A549 (cell line): ENCODE data around the gene ATP1A2.

Experiments used
- BHLHE40 ChIP-seq: IDR thresholded peaks from 2 replicates; pipeline ENCODE4 v1.6.1; 2012; ENCODE audit warnings: low read depth, low read length, inconsistent platforms
- CTCF ChIP-seq: fragments of >200 bp; sonication (Bioruptor Twin); formaldehyde crosslinking; IDR thresholded peaks from 3 replicates; pipeline ENCODE4 v1.5.1; 2016
- ELK1 ChIP-seq: fragments of 150-350 bp; IDR thresholded peaks from 2 replicates; pipeline ENCODE4 v1.6.1; 2014; ENCODE audit warnings: low read depth, mild to moderate bottlenecking, low read length
- FOSB ChIP-seq: fragments of 250-450 bp; sonication (Bioruptor Pico); IDR thresholded peaks from 2 replicates; pipeline ENCODE4 v1.5.0; 2020; ENCODE audit warnings: mild to moderate bottlenecking, moderate library complexity
- NR3C1 ChIP-seq: fragments of >200 bp; sonication (Bioruptor Twin); formaldehyde crosslinking; IDR thresholded peaks from 3 replicates; pipeline ENCODE4 v1.6.1; 2017

DNA sequence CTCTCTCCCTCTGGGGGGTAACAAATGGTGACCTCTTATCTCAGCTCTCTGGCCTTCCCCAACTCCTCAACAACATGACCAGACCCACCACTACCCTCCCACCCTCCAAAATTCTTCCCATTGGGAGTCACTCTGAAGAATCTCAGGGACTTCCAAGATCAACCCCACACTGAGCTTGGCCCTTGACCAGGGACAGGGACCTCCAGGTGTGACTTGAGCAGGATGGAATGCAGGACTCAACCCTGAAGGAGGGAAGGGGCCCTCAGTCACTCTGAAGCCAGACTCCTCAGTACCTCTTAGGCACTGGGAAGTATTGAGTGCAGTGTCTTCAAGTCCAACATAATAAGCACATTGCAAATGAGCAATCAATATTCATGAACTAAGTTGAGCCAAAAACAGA is 76.7 kb downstream of the ATP1A2 start:
- TF ChIP-seq BHLHE40 (no peak), FOSB (CRISPR knock-in tag) (no peak), NR3C1 (no peak), ELK1 (no peak), CTCF (no peak)
